Left lobe of liver (tissue), 2 donors: ENCODE data around the gene AZGP1. TPM values are rescaled to one million over a fixed set of nuclear protein-coding genes. Genes with fewer than 3 reads are reported as not detected.
"Not testable (repeated sequence)": the region's sequence is repeated elsewhere in the genome, so short reads cannot be mapped to it uniquely, and the experiment has no call there.

Source experiments
- ATAC-seq: fragments of 200-7000 bp; cut with Tn5 transposase; one replicate; pipeline ENCODE4 v1.9.1; 2020; ENCODE audit warnings: mild to moderate bottlenecking, moderate library complexity
- DNase-seq: peaks from one replicate; pipeline ENCODE4 v3.0.0-alpha.2; 2020; ENCODE audit warnings: low spot score
- total RNA-seq: library from RNA; stranded (reverse); gene quantifications from one replicate; pipeline ENCODE4 v1.2.1, GENCODE V29; 2021
- donor health status: DM: no; HTN: no; CAD: no; lungs with moderate emphysema.
- donor health status: DM: no; HTN: yes; CAD: no.

AZGP1 gene
- total RNA-seq, 1 donor from 2014 or later: 2,337 TPM

- DNase-seq: no peak
- ATAC-seq: no peak
Observed at GRCh38 chr7:100000239-100000638, 24.4 kb upstream of the AZGP1 start.

GRCh38 chr7:99997545-99998137 lies 21.8 kb upstream of the AZGP1 start:
- peak; percentile 70 for DNase-seq
- ATAC-seq: peak; percentile 66

GRCh38 chr7:99996755-99997544 lies 21.1 kb upstream of the AZGP1 start:
- ATAC-seq (no peak), DNase-seq (no peak)

- DNase-seq: no peak
- no peak for ATAC-seq
Observed at GRCh38 chr7:99994819-99995218, 19.0 kb upstream of the AZGP1 start.

GRCh38 chr7:99992330-99993038 lies 16.7 kb upstream of the AZGP1 start:
- DNase-seq: no peak
- ATAC-seq: no peak

- ATAC-seq, DNase-seq: not testable (repeated sequence)
Observed at GRCh38 chr7:99991543-99991942, 15.7 kb upstream of the AZGP1 start.

- ATAC-seq (peak; percentile 8), DNase-seq (no peak)
Observed at GRCh38 chr7:99990460-99990852, 14.6 kb upstream of the AZGP1 start.

- DNase-seq: no peak
Observed at GRCh38 chr7:99987846-99988245, 12.0 kb upstream of the AZGP1 start.

GRCh38 chr7:99987306-99987705 lies 11.5 kb upstream of the AZGP1 start:
- DNase-seq: peak; percentile 37
- not testable (repeated sequence) for ATAC-seq

More at GRCh38 chr7:99987846-99988245, 12.0 kb upstream of the AZGP1 start:
- no peak for ATAC-seq

- ATAC-seq (peak; percentile 9), DNase-seq (peak; percentile 52)
Observed at GRCh38 chr7:99984593-99984992, 8.8 kb upstream of the AZGP1 start.

- ATAC-seq: peak; percentile 0
Observed at GRCh38 chr7:99981066-99981465, 5.2 kb upstream of the AZGP1 start.

GRCh38 chr7:99980448-99980872 lies 4.6 kb upstream of the AZGP1 start:
- ATAC-seq (peak; percentile 76), DNase-seq (peak; percentile 89)

More at GRCh38 chr7:99981066-99981465, 5.2 kb upstream of the AZGP1 start:
- peak; percentile 44 for DNase-seq

GRCh38 chr7:99979814-99980225 lies 4.0 kb upstream of the AZGP1 start:
- ATAC-seq (peak; percentile 53), DNase-seq (peak; percentile 74)

- peak; percentile 48 for DNase-seq
- ATAC-seq: no peak
Observed at GRCh38 chr7:99976626-99977025, 795 bp upstream of the AZGP1 start.

GRCh38 chr7:99974681-99975080 lies 1.1 kb downstream of the AZGP1 start:
- ATAC-seq: no peak
- DNase-seq: no peak

- ATAC-seq: not testable (repeated sequence)
Observed at GRCh38 chr7:99973817-99974216, 2.0 kb downstream of the AZGP1 start.

GRCh38 chr7:99971242-99971641 lies 4.6 kb downstream of the AZGP1 start:
- DNase-seq: no peak

More at GRCh38 chr7:99973817-99974216, 2.0 kb downstream of the AZGP1 start:
- DNase-seq: not testable (repeated sequence)

GRCh38 chr7:99969813-99970212 lies 6.0 kb downstream of the AZGP1 start:
- DNase-seq: peak; percentile 77
- peak; percentile 74 for ATAC-seq

More at GRCh38 chr7:99971242-99971641, 4.6 kb downstream of the AZGP1 start:
- ATAC-seq: peak; percentile 38

- DNase-seq: no peak
- no peak for ATAC-seq
Observed at GRCh38 chr7:99969298-99969697, 6.5 kb downstream of the AZGP1 start.

- DNase-seq (no peak), ATAC-seq (no peak)
Observed at GRCh38 chr7:99958564-99959227, 17.1 kb downstream of the AZGP1 start.

- no peak for DNase-seq
- no peak for ATAC-seq
Observed at GRCh38 chr7:99955247-99955646, 20.6 kb downstream of the AZGP1 start.
